Tibial nerve (tissue), 4 donors: Measurements from ENCODE around the gene CXXC4. TPM values are rescaled to one million over a fixed set of nuclear protein-coding genes. Genes with fewer than 3 reads are reported as not detected.

Experiments
- DNase-seq, 2 donors: peaks; one replicate each; pipeline ENCODE4 v3.0.0-alpha.2; 2019; ENCODE audit warnings: low spot score in 2 of 2
- H3K27ac ChIP-seq, 4 donors: fragments of 200-600 bp; sonication (generic) in 3 of 4; one replicate each; pipeline ENCODE4 v1.5.1; 2017 to 2019; ENCODE audit warnings: mild to moderate bottlenecking in 1 of 4
- H3K27me3 ChIP-seq, 2 donors: fragments of 200-600 bp; sonication (generic) in 1 of 2; one replicate each; pipeline versions ENCODE4 v1.5.1 to v1.6.0; 2017 to 2019
- H3K36me3 ChIP-seq, 3 donors: fragments of 200-600 bp; sonication (generic); one replicate each; pipeline ENCODE4 v1.5.1; 2018 to 2019
- H3K4me1 ChIP-seq, 4 donors: fragments of 200-600 bp; sonication (generic) in 3 of 4; one replicate each; pipeline ENCODE4 v1.5.1; 2017 to 2019
- H3K4me3 ChIP-seq, 4 donors: fragments of 200-600 bp; sonication (generic) in 3 of 4; one replicate each; pipeline ENCODE4 v1.5.1; 2017 to 2019; ENCODE audit warnings: mild to moderate bottlenecking in 1 of 4, moderate library complexity in 1 of 4
- H3K9me3 ChIP-seq, 4 donors: fragments of 200-600 bp; sonication (generic) in 3 of 4; one replicate each; pipeline ENCODE4 v1.5.1; 2017 to 2019
- CTCF ChIP-seq, 5 experiments: fragments of 200-600 bp in 3 of 5; fragments of 450-650 bp in 2 of 5; sonication (generic) in 3 of 5; IDR thresholded peaks; one replicate each; pipeline ENCODE4 v1.5.1; 2016 to 2019; ENCODE audit warnings: antibody characterized with exemption in 5 of 5, mild to moderate bottlenecking in 3 of 5, moderate library complexity in 2 of 5
- EP300 ChIP-seq, 2 donors: sonication (generic); formaldehyde crosslinking; IDR thresholded peaks; one replicate each; pipeline ENCODE4 v1.6.1; 2017; ENCODE audit warnings: antibody characterized with exemption in 2 of 2, mild to moderate bottlenecking in 1 of 2
- POLR2A ChIP-seq, 2 donors: fragments of 450-650 bp; IDR thresholded peaks; one replicate each; pipeline ENCODE4 v1.6.1; 2017; ENCODE audit warnings: antibody characterized with exemption in 2 of 2, mild to moderate bottlenecking in 2 of 2, moderate library complexity in 2 of 2
- WGBS, 2 donors: methylation state at CpG; one replicate each; pipeline ENCODE4 v1.1.5; 2018; 5-methylcytosine and 5-hydroxymethylcytosine counted together
- total RNA-seq, 4 donors: library from RNA; depleted of rRNA; stranded (reverse); fragments of >200 nt; gene quantifications; one replicate each; pipeline ENCODE4 v1.1.0, GENCODE V29; 2016

Gene CXXC4
- total RNA-seq, 4 donors from 2014 or later: 2.5 to 4.2 (median 3.1) TPM

- TF ChIP-seq POLR2A (IDR thresholded peaks at IDR 0.05) (no peak), EP300 (IDR thresholded peaks at IDR 0.05) (no peak), CTCF (IDR thresholded peaks at IDR 0.05) (no peak)
- Histone ChIP-seq H3K4me1 (peaks cover 0 to 42% (median 3%) of the 10 kb centered on the region in 4 donors), H3K9me3 (no peaks in the 10 kb centered on the region), H3K36me3 (no peaks in the 10 kb centered on the region), H3K27me3 (no peaks in the 10 kb centered on the region), H3K27ac (peak overlapping the region in 3 of 4 donors; percentile 21 to 84 (median 64)), H3K4me3 (peak overlapping the region; percentile 31 to 64 (median 50))
- whole genome bisulfite sequencing, 2 donors: 20 to 24% methylated on average over 5 of the region's 5 CpGs
- DNase-seq: no peak
Measured at GRCh38 chr4:104494185-104494584, 509 bp downstream of the CXXC4 start.

DNA sequence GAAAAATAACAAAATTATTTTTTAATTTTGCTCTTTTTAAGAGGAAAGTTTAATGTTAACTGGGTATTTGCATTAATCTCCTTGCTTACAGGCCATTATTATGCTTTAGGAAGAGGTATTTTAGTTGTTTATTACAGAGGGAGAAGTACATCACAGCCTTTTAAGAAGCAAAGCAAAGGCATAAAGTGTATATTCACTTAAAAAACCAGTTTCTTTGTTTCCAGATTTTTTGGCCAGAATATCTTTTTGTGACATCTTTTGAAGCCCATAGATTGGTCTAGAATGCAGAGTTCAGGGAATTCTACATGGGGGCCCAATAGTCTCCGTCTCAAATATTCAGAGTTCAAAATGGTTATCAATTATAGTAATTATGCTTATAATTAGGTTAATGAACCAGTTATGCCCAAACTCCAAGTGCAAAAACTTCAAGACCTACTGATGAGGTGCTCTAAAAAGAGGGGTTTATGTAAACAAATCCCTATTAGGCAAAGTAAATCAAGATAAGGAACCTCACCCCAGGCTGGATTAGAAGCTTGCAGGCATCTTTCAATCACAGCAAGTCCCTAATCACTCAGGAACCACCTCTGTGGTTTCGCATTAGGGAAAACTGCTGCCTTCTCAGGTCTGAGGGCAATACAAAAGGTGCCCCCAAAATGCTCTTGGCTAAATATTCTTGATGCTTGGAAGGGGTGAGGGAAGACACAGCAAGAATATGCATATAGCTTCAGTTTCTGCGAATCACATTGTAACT is 1.4 kb downstream of the CXXC4 start:
- no peak for TF ChIP-seq CTCF (IDR thresholded peaks at IDR 0.05)
- Histone ChIP-seq H3K27me3 (no peaks in the 10 kb centered on the region), H3K4me3 (no peak overlapping the region), H3K36me3 (no peaks in the 10 kb centered on the region), H3K9me3 (no peaks in the 10 kb centered on the region), H3K27ac (peak overlapping the region in 2 of 4 donors; percentile 70 to 84), H3K4me1 (peaks cover 0 to 42% (median 3%) of the 10 kb centered on the region in 4 donors)
- 93% methylated on average over 3 of the region's 3 CpGs for WGBS, 2 donors
- no peak for DNase-seq

GRCh38 chr4:104492183-104492771 is 2.4 kb downstream of the CXXC4 start:
- peak overlapping the region; percentile 50 to 63 (median 58) for H3K4me3 ChIP-seq
- H3K27me3 ChIP-seq: no peaks in the 10 kb centered on the region
- no peak for DNase-seq
- WGBS, 2 donors: 6 to 10% methylated on average over 7 of the region's 7 CpGs
- peaks cover 0 to 42% (median 3%) of the 10 kb centered on the region in 4 donors for H3K4me1 ChIP-seq
- no peaks in the 10 kb centered on the region for H3K9me3 ChIP-seq
- H3K27ac ChIP-seq: peak overlapping the region in 3 of 4 donors; percentile 56 to 84 (median 70)
- H3K36me3 ChIP-seq: no peaks in the 10 kb centered on the region
- no peak for TF ChIP-seq POLR2A (IDR thresholded peaks at IDR 0.05)
- no peak for TF ChIP-seq EP300 (IDR thresholded peaks at IDR 0.05)
- no peak for TF ChIP-seq CTCF (IDR thresholded peaks at IDR 0.05)

DNA sequence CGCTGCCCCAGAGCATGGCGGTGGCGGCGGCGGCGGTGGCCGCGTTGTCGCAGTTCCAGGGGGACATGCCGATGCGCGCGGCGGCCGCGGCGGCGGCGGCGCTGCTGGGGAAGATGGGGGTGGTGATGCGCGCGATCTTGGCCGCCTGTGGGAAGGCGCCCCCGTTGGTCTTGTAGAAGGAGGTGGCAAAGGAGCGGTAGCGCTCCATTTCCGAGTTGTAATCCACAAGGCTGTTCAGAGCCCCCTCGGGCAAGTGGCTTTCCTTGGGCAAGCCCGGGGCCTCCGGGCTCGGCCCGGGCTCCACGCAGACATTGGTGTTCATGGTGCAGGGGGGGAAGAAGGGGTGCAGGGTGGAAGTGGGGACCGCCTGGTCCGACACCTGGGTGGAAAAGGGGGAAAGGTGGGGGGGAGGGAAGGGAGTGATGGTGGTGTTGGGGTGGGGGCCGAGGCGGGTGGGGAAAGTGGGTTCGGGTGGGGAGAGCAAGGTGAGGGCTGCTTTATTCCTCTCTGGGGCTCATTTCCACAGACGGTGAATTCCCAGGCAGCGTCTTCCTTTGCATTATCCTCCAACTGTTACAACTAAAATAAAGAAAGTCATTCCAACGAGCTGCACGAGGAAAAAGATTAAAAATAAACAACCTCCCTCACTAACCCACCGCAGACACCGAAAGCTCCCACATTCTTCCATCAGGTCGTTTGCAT is 3.1 kb downstream of the CXXC4 start:
- H3K27ac ChIP-seq: peak overlapping the region; percentile 47 to 84 (median 63)
- no peaks in the 10 kb centered on the region for H3K36me3 ChIP-seq
- H3K4me3 ChIP-seq: peak overlapping the region; percentile 50 to 63 (median 58)
- 0 to 1% methylated on average over 20 to 27 of the region's 47 CpGs for WGBS, 2 donors
- H3K9me3 ChIP-seq: no peaks in the 10 kb centered on the region
- H3K4me1 ChIP-seq: peaks cover 0 to 42% (median 3%) of the 10 kb centered on the region in 4 donors
- no peaks in the 10 kb centered on the region for H3K27me3 ChIP-seq
- DNase-seq: peak in 1 of 2 donors; percentile 12
- no peak for TF ChIP-seq CTCF (IDR thresholded peaks at IDR 0.05)
- TF ChIP-seq EP300 (IDR thresholded peaks at IDR 0.05): no peak
- TF ChIP-seq POLR2A (IDR thresholded peaks at IDR 0.05): no peak
